ENCODE measurements around the gene NRCAM.

Gene NRCAM

GRCh38 chr7:108286290-108286904, 169.8 kb downstream of the NRCAM start:
- no peak for TF ChIP-seq CTCF (conservative IDR thresholded peaks at IDR 0.05; ENCODE audit: low read depth, low read length)

GRCh38 chr7:108285778-108286177, 170.5 kb downstream of the NRCAM start:
- no peak for TF ChIP-seq CTCF (conservative IDR thresholded peaks at IDR 0.05; ENCODE audit: low read depth, low read length)
- DNase-seq (ENCODE audit: low read depth) = no peak
- no peak overlapping the region for H3K4me3 ChIP-seq (ENCODE audit: low read depth, low read length)

More at GRCh38 chr7:108286290-108286904, 169.8 kb downstream of the NRCAM start:
- DNase-seq (ENCODE audit: low read depth) = no peak
- H3K4me3 ChIP-seq (ENCODE audit: low read depth, low read length) = no peak overlapping the region

GRCh38 chr7:108285003-108285368, 171.2 kb downstream of the NRCAM start:
- H3K4me3 ChIP-seq (ENCODE audit: low read depth, low read length) = no peak overlapping the region
- no peak for DNase-seq (ENCODE audit: low read depth)
- no peak for TF ChIP-seq CTCF (conservative IDR thresholded peaks at IDR 0.05; ENCODE audit: low read depth, low read length)

GRCh38 chr7:108284349-108285002, 171.8 kb downstream of the NRCAM start:
- TF ChIP-seq CTCF (conservative IDR thresholded peaks at IDR 0.05; ENCODE audit: low read depth, low read length) = no peak

GRCh38 chr7:108283252-108283651, 173.0 kb downstream of the NRCAM start:
- no peak for DNase-seq (ENCODE audit: low read depth)
- no peak for TF ChIP-seq CTCF (conservative IDR thresholded peaks at IDR 0.05; ENCODE audit: low read depth, low read length)
- H3K4me3 ChIP-seq (ENCODE audit: low read depth, low read length) = no peak overlapping the region

More at GRCh38 chr7:108284349-108285002, 171.8 kb downstream of the NRCAM start:
- no peak overlapping the region for H3K4me3 ChIP-seq (ENCODE audit: low read depth, low read length)
- DNase-seq (ENCODE audit: low read depth) = no peak

GRCh38 chr7:108282427-108282996, 173.7 kb downstream of the NRCAM start:
- TF ChIP-seq CTCF (conservative IDR thresholded peaks at IDR 0.05; ENCODE audit: low read depth, low read length) = no peak
- no peak overlapping the region for H3K4me3 ChIP-seq (ENCODE audit: low read depth, low read length)
- DNase-seq (ENCODE audit: low read depth) = no peak
